GM21529 (cell line): ENCODE measurements around the gene ST6GAL1.

Source experiments
- ATAC-seq: cut with Tn5 transposase; IDR thresholded peaks from one replicate; pipeline ENCODE4 v1.9.1; 2021; ENCODE audit not compliant: unreplicated experiment

Gene ST6GAL1

DNA sequence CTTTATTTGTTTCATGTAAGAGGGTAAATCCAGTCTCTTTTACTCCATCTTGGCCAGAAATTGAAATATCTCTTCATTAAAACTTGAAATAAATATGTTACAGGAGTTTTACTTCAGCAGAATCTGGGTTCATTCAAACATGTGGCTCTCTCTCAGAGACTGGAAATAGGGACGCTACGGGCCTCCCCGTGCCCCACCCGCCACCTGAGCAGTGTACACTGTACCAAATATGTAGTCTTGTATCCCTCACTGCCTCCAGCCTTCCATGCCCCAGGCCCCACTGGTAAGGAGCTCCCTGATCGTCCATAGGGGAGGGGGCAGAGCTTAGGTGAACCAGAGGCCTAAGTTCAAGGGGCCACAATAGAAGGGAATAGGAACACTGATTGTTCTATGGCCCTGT, 172.9 kb downstream of the ST6GAL1 start:
- ATAC-seq, result no peak

DNA sequence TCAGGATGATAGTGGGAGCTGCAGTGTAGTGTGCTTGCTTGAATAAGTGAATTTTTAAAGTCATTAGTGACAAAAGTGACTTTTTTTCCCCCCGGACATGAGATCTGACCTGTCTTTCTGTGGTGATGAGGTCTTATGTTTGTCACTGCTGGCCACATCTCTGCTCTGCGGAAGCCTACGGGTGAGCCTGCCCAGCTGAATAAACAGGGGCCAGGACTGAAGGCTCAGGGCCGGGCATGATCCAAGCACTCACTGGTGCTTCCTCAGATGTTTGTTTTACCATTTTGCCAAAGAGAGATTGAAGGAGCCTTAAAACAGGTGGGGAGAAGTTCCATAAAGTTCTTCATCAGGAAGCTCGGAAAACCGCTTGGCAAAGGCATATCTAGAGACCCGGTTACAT, 174.0 kb downstream of the ST6GAL1 start:
- no peak for ATAC-seq

DNA sequence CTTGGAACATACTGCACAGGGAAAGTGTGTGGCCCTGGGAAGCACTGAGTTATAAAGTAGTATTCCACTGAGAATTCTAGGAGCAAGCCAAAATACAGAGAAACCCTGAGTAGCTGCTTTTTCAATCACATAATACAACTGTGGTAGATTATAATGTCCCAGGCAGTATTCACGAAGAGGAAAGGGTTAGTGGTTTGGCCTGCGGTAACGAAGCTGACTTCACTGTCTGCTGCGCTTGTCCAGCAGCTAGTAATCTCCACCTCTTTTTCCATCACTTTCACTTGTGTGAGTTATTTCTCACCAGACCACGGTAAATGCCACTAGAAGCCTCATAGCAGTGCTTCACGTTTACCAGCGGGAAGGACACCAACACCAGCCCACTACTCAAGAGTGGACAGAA, 174.6 kb downstream of the ST6GAL1 start:
- ATAC-seq, result no peak

DNA sequence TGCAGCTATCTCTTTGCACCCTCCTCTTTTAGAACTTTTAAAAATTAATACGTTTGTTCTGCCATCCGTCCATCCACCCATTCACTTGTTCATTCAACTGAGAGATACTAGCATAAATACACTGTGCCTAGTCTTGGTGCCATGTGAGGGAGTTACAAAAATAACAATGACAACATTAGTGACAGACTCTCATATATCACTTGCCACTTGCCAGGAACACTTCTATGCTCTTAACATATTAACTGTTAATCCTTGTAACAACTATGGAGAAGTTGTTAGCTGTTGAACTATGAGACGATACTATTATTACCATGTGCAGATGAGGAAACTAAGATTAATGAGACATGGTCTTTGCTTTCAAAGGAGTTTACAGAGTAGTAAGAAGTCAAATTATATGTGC, 175.4 kb downstream of the ST6GAL1 start:
- ATAC-seq, result no peak

DNA sequence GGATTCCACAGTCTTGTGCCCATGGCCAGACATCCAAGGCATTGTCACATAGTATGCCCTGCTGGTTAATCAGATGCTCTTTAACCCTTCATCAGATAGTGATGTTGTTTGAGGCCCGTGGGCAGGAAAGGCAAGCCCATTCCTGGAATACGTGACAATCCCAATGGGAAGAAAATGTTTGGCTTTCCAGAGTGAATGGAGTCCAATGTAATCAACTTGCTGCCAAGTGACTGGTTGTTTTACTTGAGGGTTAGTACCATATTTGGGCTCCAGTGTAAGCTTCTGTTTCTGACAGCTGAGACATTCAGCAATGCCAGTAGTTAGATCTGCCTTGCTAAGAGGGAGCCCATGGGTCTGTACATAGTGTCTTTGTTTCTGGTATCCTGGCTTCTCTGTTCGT, 177.7 kb downstream of the ST6GAL1 start:
- no peak for ATAC-seq

DNA sequence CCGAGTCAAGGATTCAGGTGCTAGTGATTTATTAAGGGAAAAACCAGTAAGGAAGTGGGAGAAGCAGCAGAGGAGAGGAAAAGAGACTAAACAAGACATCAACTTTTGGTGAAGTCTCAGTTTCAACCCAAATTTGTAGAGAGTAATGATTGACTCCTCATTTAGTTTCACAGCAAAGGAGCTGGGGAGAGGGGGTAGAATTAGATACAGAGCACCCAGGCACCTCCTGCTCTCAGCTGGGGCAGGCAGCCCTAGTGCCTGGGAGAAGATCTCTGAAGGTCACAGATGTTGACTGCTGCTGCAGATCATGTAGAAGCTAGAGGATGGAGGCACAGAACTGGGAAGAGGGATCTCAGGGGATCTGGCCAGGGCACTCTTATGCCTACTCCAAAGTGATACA, 179.8 kb downstream of the ST6GAL1 start:
- ATAC-seq, result no peak

DNA sequence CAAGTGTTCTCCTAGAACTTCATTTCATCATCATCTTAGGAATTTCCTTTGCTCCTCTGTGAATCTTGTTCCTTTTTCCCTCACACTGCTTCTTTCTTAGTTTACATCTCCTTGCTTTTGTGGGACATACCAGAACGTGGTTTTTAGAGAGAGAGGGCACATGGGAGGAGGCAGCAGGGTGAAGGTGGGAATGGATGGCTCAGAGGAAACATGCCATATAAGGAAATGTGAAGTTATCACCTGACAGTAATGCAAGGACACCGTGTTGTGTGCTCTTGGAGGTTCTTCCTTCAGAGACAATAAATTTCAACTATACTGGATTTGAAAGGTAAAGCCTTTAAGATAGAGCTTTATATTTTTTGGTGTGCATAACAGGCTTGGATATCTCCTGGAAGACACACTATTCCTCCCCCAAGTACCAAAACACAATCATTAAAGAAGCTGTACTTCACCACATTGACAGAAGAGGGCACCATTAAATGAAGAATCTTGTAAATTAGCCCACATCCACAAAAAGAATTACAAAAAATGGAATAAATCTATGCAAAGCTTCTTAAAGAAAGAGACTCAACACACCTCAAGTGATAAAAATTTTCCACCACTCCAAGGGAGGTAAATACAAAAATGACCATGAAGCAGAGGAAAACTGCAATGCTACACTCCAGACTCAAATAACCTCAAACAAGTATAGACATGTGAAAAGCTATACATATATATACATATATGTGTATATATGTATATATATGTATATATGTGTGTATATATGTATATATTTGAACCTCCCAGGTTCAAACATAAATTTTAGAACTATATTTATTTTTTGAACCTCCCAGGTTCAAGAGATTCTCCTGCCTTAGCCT, 182.8 kb downstream of the ST6GAL1 start:
- ATAC-seq, result no peak

DNA sequence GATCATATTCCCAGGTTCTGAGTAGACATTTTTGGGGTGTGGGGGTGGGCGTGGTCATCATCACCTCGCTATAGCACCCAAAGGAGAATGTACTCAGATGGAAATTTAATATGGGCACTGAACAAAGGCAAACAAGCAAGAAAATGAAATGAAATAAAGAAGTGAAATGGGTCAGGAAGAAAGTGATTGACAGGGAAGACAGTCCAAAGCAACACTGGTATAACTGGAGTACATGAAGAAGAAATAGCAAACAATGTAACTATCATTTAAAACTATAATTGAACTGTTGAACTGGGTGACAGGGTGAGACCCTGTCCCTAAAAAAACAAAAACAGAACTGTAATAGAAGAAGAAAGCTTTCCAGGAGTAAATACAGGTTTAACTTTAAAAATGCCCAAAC, 184.2 kb downstream of the ST6GAL1 start:
- ATAC-seq, result no peak

DNA sequence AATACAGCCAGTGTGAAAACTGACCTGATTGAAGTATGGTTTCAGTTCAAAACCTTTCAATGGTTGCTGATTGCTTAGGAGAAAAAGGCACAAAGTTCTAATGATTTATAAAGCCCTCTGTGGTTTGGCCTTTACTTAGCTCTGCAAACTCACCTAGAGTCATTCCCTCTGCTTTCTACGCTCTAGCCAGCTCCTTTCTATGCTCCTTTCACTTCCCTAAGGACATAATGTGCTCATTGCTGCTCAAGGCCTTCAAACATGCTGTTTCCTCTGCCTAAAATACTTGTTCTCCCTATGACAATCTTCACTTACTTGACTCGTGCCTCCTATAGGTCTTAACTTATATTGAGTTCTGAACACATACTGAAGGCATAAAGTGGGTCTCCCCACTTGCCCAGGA, 190.0 kb downstream of the ST6GAL1 start:
- peak; percentile 42 for ATAC-seq

DNA sequence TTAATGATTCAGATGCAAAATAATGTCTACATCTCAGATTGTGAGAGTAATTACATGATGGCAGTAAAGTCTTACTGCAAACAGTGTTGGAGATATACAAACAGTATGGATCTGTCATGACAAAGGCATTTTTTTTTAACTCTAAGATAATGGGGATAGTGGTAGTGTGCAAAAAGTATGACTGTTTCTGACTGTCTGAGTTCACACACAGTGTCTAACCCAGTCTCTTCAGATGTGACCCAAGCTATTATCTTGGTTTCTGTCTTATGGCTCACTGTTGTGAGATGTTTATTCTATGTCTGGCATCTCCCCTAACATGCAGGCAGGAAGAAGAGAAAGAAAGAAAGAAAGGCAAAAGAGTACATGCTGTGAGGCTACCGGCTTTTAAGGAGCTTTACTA, 191.9 kb downstream of the ST6GAL1 start:
- no peak for ATAC-seq

DNA sequence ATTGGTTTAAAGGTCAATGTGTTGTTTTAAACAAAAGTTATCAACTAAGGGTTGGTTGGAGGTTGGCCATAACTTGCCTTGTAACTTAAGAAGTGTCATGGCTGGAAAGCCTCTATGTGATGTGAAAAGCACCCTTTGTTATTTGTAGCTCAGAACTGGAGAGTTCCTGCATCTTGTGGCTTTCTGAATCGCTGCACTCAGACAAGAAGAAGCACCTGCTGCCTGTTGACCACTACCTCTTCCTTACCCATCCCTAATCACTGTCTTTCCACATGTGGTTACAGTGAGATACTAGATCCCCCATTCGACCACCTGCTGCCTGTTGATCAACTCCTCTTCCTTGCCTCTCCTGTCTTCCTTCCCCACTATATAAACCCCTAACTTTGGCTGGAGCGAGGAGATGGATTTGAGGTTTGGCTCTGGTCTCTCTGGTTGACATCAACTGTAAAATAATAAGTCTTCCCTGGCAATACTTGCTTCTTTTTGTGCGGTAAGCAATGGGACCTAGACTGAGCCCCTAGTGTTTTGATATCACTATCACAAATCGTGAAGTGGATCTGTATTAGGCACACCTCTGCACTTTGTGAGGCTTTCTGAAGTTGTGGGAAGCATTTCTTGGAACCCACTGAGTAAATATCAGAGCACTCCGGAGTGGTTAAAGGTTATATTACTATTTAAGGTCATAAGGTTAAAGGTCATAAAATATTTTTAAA, 195.1 kb downstream of the ST6GAL1 start:
- peak; percentile 91 for ATAC-seq
